Stimulated activated CD4-positive, alpha-beta T cell treated with anti-CD3 and anti-CD28 coated beads, Interleukin-15, amount 100 ng/mL, for 1 hour (primary cell): ENCODE results near the gene TMA7.

ENCODE experiments used
- DNase-seq, 2 donors: peaks; one replicate each; pipeline ENCODE4 v3.0.0-alpha.2; 2020; ENCODE audit warnings: low read depth in 1 of 2, low spot score in 1 of 2

The TMA7 gene

DNA sequence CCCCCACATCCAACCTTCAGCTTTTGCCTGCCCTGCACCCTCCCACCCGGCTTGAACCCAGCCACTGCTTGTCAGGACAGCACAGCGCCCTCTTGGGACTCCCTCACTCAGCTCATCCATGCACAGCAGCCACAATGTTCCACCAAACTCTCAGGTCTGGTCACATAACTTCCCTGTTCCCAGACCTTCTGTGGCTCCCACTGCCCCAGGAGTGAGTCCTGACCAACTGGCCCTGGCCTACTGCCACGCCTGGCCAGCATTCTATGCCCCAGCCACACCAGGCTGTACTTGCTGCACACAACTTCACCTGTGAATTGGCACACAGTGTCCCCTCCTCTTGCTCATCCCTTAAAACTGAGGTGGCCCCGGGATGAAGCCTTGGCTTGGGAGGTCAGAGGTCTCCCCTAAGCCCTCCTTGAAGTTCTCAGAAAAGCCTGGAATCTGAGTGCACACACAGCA lies 31.2 kb upstream of the TMA7 start:
- DNase-seq: no peak

DNA sequence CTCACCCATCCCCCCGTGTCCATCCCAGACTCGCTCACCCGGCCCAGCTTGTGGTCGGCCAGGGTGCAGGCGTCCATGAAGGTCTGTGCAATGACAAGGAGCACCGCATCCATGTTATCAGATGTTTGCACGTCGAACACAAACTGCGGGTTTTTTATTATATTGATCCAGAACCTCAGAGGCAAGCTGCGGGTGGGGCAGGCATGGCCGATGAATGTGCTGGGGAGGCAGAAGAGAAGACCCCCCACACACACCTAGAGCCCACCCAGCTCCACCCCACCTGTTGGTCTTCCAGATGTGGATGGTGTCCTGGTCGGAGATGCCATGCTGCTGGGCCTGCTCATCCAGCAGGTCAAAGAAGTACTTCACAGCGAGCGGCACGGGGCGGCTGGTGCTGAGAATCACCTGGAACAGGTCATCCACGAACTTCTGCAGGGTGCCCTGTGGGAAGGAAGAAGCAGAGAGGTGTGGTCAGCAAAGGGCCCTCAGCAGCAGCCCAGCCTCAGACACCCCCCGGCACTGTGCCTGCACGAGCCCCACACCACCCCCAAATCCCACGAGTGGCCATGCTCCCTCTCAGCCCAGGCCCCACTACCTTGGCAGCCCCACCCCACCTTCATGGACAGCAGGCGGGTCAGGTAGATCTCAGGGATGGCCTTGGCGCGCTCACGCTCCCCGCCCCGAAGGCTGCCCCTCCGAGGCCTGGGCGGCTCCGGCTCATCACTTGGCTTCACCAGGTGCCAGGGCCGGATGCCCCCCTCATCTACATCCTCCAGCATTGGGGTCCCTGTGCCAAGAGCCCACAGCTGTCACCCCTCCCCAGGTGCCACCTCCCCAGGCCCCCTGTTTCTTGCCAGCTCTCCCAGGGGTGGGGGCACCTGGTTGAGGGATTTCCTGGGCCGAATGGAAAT lies 30.5 kb upstream of the TMA7 start:
- no peak for DNase-seq

DNA sequence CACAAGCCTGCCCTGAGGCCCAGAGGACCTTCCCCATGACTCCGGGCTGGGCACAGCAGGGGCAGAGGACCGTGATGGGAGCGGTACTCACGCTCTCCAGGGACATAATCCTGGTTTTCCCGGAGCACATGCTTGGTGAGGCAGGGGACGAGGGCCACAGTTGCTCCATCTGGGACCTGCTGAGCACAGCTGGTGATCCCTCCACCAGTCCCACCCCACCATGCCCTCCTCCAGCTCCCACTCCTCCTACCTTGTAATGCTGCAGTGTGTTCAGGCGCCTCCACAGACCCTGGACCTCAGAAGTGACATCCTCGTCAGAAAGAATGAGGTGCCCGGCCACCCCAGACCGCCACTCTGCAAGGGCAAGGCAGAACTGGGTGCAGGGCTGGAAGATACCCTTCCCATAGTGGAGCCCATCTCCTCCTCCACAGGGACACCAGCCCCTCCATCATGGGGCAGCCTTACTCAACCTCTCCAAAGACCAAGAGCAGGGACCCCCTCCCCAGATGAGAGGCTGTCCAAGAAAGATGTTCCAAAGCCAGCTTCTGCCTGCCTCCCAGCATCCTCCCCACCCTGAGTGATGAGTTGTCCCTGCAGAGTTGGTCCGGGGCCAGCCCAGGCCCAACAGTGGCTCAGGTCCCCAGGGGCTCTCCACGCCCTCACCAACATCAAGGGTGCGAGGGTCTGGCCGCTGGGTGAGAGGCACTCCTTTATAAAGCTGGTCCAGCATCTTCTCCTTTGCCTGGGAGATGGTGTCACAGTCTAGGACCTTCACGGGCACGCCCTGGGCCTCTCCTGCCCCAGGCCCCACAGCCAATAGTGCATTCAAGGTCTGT lies 29.6 kb upstream of the TMA7 start:
- DNase-seq: no peak

DNA sequence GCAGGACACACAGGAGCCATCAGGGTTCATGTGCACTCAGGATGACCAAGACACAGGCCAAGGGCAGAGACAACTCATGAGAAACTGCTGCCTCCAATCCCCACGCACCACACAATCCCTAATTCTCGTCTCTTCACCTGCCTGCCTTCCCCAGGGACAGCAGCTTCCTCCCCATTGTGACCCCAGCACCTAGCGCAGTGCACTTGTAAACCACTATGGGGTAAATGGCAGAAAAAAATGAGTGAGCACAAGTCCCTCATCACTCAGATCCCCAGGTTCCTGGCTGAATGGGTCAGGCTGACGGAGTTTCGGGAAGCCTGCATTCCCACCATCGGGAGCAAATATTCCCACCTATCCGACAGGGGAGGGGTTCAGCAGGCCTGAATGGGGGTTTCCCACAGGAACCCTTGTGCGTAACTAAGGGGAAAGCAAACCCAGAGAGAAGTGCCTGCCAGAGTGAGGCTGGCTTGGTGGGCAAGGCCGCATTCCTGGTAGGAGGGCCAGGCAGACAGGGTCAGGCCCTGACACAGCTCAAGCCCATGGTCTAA lies 28.9 kb upstream of the TMA7 start:
- no peak for DNase-seq

DNA sequence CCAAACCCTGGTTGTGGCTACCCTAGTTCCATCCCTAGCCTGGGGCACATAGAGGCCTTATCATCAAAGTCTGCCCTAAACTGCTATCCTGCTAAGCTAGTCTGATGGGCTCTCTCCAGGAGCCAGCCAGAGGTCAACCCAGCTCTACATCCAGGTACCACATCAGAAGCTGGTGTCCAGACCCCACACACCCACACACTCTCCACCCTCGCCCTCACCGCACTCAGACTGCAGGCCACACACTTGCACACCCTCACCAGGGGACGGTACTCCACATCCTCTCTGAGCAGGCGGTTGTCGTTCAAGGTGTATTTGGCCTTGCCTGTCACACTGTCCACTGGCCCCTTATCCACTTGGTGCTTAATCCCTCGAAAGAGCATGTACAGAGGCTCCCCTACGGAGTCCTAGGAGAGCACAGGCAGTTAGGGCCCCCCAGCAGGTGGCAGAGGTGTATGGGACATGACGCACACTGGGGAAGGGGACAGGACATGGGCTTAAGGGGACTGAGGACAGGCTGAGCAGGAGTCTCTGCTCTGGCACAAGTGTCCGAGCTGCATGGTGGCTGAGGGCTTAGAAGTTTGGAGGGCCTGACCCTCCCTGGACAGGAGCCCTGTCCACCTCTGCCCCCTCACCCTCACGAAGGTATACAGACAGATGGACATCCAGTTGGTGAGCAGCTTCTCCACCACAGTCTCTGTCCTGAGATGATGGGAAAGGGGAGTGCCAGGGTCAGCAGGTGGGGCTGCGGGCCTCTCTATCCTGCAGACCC lies 28.3 kb upstream of the TMA7 start:
- no peak for DNase-seq

DNA sequence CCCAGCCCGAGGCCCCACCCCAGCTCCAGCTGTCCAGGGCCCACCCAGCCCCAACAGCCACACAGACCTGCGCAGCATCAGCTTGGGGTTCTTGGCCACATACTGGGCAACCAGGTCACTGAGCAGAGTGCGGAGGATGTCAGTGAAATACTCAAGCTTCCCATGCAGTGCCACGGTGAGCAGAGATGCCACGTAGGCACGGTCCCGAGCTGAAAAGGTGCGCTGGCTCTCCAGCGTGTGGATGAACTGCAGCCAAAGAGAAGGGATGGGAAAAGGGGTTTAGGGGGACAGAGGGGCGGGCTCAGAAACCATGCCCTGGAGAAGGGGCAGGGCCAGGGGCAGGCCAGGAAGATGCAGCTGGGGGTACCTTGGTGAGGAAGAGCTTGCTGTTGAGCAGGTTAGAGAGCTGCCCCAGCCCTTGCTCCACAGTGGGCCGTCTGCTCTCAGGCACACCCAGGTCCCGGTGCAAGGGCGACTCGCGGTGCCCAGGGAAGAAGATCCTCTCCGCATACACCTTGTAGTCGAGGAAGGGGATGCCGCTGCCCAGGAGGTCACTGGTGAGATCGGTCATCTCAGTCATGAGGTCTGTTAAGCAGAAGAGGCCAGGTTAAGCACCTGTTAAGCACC lies 27.6 kb upstream of the TMA7 start:
- no peak for DNase-seq

DNA sequence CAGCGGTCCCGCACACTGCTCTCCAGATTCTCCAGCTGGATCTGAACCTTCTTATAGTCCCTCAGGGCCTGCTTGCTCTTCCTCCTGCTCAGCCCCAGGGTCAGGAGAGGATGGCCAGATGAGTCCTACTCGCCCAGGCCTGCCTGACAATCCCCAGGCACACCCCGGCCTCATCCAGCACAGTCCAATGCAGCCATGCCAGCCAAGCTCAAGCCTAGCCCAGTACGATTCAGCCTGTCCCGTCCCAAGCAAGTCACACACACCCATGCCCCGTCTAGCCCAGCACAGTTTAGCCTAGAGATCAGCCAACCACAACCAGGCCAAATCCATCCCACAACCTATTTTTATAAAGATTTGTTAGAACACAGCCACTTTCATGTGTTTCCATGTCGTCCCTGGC lies 27.0 kb upstream of the TMA7 start:
- no peak for DNase-seq

DNA sequence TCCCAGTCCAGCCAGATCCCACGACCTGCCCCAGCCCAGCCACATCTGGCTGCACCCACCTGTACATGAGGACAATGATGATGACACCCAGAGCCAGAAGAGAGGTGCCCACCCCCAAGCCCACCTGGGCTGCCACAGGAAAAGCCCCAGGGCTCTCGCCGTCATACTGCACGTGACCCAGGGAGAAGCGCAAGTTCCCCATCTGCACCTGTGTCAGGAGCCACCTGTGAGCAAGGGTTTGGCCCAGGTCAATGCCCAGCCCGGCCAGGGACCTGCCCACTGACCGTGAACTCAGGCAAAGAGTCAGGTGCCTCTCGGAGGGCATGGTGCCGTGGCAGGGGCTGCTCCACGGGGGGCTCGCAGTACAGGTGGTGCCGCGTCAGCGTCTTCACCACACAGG lies 26.4 kb upstream of the TMA7 start:
- DNase-seq: no peak

DNA sequence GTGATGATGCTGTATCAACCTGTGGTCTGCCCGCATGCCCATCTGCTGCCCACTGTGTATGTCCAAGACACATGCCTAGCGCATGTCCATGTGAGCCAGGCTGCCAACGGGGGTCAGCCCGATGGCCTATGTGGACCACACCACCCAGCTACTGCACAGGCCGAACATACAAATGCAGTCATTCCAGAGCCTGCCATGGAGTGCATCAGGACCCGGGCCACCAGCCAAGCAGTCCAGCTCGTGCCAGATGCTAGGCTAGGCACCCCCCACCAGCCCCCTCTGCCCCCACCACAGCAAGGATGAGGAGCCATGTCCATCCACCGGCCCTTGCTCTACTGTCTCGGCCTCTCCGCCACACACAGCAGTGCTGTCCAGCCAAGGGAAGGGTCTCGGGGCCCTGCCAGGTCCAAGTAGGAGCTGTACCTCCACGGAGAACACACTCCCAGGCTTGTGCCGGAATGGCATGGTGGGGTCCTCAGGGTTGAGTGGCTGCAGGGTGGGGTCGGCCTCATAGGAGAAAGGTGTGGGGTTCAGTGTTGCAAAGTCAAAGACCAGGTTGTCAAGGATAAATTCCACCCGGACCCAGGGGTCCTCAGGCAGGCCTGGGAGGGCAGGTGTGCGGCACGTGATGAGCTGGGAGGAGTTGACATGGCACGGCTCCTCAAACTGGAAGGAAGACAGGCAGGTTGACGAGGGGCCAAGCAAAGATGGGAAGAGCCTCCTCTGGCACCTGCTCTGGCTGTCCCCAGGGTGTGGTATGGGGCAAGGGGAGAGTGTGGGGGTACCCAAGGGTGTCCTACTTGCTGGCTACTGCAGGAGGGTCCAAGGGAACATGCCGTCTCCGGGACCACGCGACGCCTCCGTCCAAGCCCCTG lies 25.4 kb upstream of the TMA7 start:
- no peak for DNase-seq

DNA sequence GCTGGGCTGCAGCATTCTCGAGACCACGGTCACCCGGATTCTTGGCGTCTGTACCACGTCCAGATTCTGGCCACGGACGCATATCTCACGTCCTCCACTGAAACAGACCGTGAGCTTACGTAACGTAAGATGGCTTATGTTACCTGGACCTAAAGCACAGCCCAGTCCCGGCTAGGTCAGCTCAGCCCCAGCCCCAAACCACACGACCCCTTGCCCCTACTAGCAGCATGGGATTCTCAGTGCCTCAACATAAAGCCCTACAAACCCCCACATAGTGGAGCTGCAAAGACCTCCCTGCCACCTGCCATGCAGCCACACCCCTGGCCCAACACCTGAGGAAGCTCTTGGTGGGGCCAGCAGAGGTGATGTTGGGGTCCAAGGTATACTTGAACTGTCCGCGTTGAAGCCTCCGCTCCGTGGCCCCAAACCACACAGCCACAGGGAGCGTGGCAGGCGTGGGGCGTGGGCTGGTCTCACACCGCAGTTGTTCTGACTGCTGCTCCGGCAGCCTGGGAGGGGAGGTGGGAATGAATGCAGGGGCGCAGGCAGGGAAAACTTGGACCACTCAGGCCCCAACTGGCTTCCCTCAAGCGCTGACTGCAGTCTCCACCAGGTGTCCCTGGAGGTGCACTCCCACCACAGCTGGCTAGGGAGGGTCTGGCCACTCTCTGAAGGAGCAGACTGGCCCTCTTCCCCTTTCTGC lies 24.7 kb upstream of the TMA7 start:
- no peak for DNase-seq

DNA sequence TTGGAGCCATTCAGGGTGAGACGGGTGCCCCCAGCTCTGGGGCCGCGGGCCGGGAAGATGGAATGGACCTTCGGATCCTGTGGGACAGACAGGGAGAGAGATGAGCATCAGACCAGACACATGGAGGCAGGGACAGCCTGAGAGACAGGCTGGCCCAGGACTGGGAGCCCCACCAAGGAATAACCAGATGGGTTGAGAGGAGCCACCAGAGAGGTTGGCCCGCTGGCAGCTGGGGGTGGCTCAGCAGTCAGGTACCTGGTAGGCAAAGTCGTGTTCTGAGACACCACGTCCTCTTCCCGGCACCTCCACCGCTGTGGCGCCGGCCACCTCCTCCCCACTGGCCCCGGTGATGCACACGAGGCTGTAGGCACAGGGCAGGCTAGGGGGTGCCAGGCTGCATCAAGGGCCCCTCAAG lies 24.0 kb upstream of the TMA7 start:
- no peak for DNase-seq

DNA sequence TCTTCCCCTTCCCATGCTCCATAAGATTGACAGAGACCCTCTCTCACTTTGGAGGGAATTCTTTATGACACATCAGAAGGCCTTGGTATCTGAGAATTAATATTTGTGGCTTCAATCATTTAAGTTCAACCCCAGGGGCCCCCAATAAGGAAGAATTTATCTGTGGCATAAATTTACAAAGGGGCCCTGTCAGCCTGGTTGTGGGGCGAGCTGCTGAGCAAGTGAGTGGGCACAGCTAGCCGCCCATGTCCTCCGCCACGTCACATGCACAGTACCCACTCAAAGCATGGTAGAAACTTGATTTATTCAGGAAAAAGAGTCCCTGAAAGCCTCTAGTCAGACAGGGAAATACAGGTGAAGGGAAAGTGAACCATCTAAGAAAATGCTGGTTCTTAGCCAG lies 23.5 kb upstream of the TMA7 start:
- no peak for DNase-seq

DNA sequence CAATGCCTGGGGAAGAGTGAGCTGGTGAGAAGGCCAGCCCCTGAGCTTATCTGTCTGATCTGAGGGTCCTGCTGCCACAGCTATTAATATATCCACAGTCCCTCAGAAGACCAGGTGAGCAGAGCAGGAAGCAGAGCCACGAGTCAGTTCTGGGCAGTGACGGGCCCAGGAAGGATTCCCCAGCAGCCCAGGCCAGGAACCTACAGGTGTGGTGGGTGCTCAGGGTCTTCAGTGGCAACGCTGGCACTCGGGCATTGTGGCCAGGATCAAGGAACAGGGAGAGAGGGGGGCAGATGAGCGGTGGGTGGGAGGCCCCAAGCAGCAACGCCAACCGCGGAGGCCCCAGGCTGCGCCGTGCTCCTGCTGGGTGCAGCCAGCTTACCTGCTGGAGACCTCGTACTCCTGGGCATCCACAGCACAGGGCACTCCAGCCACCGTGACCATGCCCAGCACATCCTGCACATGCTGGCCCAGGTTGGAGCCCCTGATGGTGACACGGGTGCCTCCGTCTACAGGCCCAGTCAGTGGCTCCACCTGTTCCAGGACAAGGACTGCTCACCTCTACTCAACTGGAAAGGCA lies 22.4 kb upstream of the TMA7 start:
- no peak for DNase-seq

DNA sequence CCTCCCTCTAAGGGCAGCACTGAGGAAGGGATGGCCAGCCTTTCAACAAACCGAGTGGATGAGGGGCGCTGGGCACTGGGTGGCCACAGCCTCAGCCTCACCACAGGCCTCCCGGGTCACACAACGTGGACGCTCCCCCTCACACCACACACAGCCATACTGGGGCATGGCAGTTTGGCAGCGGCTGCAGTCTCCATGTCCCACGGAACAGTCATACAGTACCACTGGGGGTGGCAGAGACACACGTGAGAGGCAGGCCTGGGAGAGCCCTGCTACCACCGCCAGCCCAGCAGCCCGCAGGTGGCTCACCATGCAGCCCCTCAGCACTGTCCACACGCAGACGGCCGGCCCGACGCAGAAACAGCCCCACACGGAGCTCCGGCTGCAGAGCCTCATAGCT lies 21.9 kb upstream of the TMA7 start:
- DNase-seq: no peak

DNA sequence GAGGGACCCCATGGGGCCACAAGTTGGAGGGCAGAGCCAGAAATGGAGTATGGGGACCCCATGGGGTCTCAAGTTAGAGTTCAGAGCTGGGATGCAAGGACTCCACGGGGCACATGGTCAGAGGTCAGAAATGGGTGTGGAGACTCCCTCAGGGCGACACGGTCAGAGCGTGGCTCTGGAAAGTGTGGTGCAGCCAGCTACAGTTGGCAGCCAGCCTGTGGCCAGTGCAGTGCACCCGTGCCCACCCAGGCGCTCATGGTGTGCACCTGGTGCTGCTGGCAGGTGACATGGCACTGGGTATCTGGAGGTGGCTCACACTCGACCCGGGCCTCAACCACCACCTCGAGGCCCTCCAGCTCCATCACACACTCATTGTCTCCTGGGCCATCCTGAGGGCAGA lies 21.4 kb upstream of the TMA7 start:
- no peak for DNase-seq

DNA sequence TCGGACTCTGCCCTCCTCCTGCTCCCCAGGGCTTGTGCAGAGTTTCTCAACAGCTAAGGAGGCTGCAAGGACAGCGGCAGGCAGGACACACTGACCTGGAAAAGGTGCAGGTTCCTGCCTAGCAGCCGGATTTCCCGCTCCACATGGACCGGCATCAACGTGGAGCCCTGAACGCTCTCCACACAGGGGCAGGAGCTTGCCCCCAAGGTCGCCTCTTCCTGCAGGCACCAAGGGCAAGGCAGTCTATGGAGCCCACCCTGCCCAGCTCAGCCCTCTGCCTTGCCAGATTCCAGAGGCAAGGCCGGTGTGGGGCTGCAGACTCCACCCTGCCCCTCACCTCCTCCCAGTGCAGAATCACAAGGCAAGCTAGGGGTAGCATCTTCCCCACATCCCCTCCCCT lies 20.9 kb upstream of the TMA7 start:
- DNase-seq: no peak

DNA sequence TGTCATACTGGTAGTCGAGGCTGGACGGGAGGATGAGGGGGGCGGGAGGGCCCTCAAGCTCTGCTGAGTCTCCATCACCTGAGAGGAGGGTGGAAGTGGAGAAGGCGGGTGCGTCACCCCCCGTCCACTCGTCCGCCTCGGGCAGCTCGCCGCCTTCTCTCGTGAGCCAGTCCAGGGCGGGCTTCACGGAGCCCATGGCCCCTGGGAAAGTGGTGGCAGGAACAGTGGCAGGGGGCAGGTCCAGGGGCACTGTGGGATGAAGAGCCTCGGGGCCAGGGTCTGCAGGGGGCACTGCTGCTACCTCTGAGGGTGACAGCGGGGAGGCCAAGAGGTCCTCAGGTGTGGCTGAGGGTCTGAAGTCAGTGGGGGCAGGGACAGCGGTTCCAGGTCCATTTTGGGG lies 20.5 kb upstream of the TMA7 start:
- DNase-seq: no peak

DNA sequence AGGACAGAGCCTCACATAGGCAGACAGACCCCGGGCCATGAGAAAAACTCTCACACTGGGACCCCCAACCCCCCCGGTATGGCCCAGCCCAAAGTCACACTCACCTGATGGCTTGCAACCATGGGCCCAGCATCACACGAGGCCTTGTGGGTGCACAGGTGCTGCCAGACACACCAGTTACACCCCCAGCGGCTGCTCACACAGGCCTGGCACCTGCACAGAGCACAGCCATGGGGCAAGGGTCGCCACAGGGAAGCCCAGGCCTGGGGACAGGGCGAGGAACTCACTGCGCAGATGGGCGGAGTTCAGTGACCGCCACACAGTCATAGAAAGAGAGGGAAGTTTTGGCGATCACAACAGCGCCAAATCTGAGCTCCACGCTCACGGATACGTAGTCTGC lies 19.5 kb upstream of the TMA7 start:
- no peak for DNase-seq

DNA sequence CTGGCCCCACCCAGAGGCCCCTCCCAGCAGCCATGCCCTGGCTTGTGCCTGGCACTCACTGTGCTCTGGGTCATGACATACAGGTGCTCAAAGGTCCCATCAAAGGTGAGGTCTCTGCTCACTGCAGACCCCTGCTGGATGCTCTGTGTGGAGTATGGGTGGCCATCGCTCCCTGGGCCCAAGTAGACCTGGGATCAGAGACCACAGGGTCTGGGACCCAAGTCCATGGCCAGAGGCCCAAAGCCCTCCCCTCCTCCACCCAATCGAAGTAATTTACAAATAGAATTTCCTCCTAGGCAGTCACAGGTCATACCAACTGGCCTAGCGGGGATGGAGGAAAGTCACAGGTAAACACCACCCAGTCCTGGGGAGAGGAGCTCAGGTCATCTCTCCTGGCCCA lies 17.8 kb upstream of the TMA7 start:
- DNase-seq: no peak
